Gastrocnemius medialis (tissue), 4 donors: ENCODE data around the gene GNG14. TPM values are rescaled to one million over a fixed set of nuclear protein-coding genes. Genes with fewer than 3 reads are reported as not detected.
"Not testable (repeated sequence)": the region's sequence is repeated elsewhere in the genome, so short reads cannot be mapped to it uniquely, and the experiment has no call there.

Experiments used
- ATAC-seq, 2 donors: fragments of 150-250 bp; one replicate each; pipeline ENCODE4 v1.9.1; 2016
- DNase-seq, 2 donors: peaks; one replicate each; pipeline ENCODE4 v3.0.0-alpha.2; 2019
- H3K27ac ChIP-seq, 4 donors: fragments of 200-600 bp; sonication (generic); 1 replicate in 1 of 4; 2 replicates in 3 of 4; pipeline ENCODE4 v1.5.1; 2016 to 2018; ENCODE audit warnings: mild to moderate bottlenecking in 2 of 4, moderate library complexity in 1 of 4
- H3K27me3 ChIP-seq, 3 donors: fragments of 200-600 bp; sonication (generic) in 2 of 3; 1 replicate in 1 of 3; 2 replicates in 2 of 3; pipeline versions ENCODE4 v1.5.1 to v1.6.0; 2016 to 2019; ENCODE audit warnings: mild to moderate bottlenecking in 1 of 3, moderate library complexity in 1 of 3
- H3K36me3 ChIP-seq, 2 donors: fragments of 200-600 bp; sonication (generic) in 1 of 2; one replicate each; pipeline ENCODE4 v1.5.1; 2017 to 2018
- H3K4me1 ChIP-seq, 2 donors: fragments of 200-600 bp; sonication (generic) in 1 of 2; one replicate each; pipeline ENCODE4 v1.5.1; 2016 to 2017; ENCODE audit warnings: mild to moderate bottlenecking in 2 of 2
- H3K4me3 ChIP-seq, 4 donors: fragments of 200-600 bp; sonication (generic) in 3 of 4; 1 replicate in 1 of 4; 2 replicates in 3 of 4; pipeline ENCODE4 v1.5.1; 2016 to 2019; ENCODE audit warnings: mild to moderate bottlenecking in 2 of 4
- H3K9me3 ChIP-seq, 3 donors: fragments of 200-600 bp; sonication (generic) in 2 of 3; 1 replicate in 1 of 3; 2 replicates in 2 of 3; pipeline ENCODE4 v1.5.1; 2016 to 2019
- CTCF ChIP-seq, 5 experiments: fragments of 450-650 bp in 3 of 5; fragments of 200-600 bp in 2 of 5; sonication (generic) in 2 of 5; IDR thresholded peaks in 4 of 5; conservative IDR thresholded peaks in 1 of 5; 1 replicate in 4 of 5; 2 replicates in 1 of 5; pipeline ENCODE4 v1.5.1; 2016 to 2019; ENCODE audit warnings: antibody characterized with exemption in 5 of 5, mild to moderate bottlenecking in 3 of 5, moderate library complexity in 3 of 5
- POLR2A ChIP-seq, 2 donors: fragments of 450-650 bp; IDR thresholded peaks; one replicate each; pipeline ENCODE4 v1.6.1; 2017; ENCODE audit warnings: antibody characterized with exemption in 2 of 2, mild to moderate bottlenecking in 2 of 2, moderate library complexity in 2 of 2
- in situ Hi-C, 4 donors: fragments of 200-750 bp; cut with MboI; loops; one replicate each; pipeline versions ENCODE4 v1.15.0 to v1.8.0; 2017; ENCODE audit warnings: low sequenced_read_pairs in 4 of 4
- intact Hi-C: fragments of 100-400 bp; cut with DNase I; formaldehyde crosslinking; loops from one replicate; pipeline ENCODE4 v1.15.1; 2023; ENCODE audit warnings: low total_unique reads
- total RNA-seq, 4 donors: library from RNA; depleted of rRNA; stranded (reverse); fragments of >200 nt; gene quantifications; one replicate each; pipeline versions ENCODE4 v1.1.0 to v1.2.3, GENCODE V29; 2016

Gene GNG14
- total RNA-seq, 4 donors from 2014 or later, result not detected

GRCh38 chr19:12676384-12676792, 11.4 kb upstream of the GNG14 start:
- H3K36me3 ChIP-seq, result peaks cover 5 to 78% of the 10 kb centered on the region in 2 donors
- no peak overlapping the region for H3K4me3 ChIP-seq
- peaks cover 4 to 12% of the 10 kb centered on the region in 2 donors for H3K4me1 ChIP-seq
- intact Hi-C loops, result no loop called here
- TF ChIP-seq CTCF (IDR thresholded peaks at IDR 0.05 in 4 of 5, conservative IDR thresholded peaks at IDR 0.05 in 1 of 5) (peak; percentile 33 to 81 (median 70)), POLR2A (IDR thresholded peaks at IDR 0.05) (no peak)
- in situ Hi-C loops, result loop anchor here in 1 of 4 donors (10.0 kb wide), 1 partner anchor 122 kb away; the partner anchor contains the start of gene ZNF564
- DNase-seq (peak; percentile 36 to 57), ATAC-seq (peak in 1 of 2 donors; percentile 40)
- no peaks in the 10 kb centered on the region for H3K27me3 ChIP-seq
- no peaks in the 10 kb centered on the region for H3K9me3 ChIP-seq
- H3K27ac ChIP-seq, result no peak overlapping the region

- Histone ChIP-seq H3K9me3 (no peaks in the 10 kb centered on the region), H3K36me3 (peaks cover 5 to 78% of the 10 kb centered on the region in 2 donors), H3K27me3 (no peaks in the 10 kb centered on the region), H3K27ac (no peak overlapping the region), H3K4me3 (no peak overlapping the region), H3K4me1 (peaks cover 4 to 12% of the 10 kb centered on the region in 2 donors)
- no peak for TF ChIP-seq CTCF (IDR thresholded peaks at IDR 0.05 in 4 of 5, conservative IDR thresholded peaks at IDR 0.05 in 1 of 5)
- no peak for TF ChIP-seq POLR2A (IDR thresholded peaks at IDR 0.05)
- intact Hi-C loops, result no loop called here
- ATAC-seq (no peak), DNase-seq (no peak)
- in situ Hi-C loops, result loop anchor here in 1 of 4 donors (10.0 kb wide), 1 partner anchor 122 kb away; the partner anchor contains the start of gene ZNF564
Measured at GRCh38 chr19:12676928-12677327, 10.9 kb upstream of the GNG14 start.

GRCh38 chr19:12678039-12678438, 9.8 kb upstream of the GNG14 start:
- H3K27ac ChIP-seq, ATAC-seq, DNase-seq, H3K27me3 ChIP-seq, intact Hi-C loops, H3K9me3 ChIP-seq, H3K4me3 ChIP-seq: not testable (repeated sequence)
- H3K36me3 ChIP-seq, result peaks cover 5 to 68% of the 10 kb centered on the region in 2 donors
- in situ Hi-C loops, result loop anchor here in 1 of 4 donors (10.0 kb wide), 1 partner anchor 123 kb away; the partner anchor contains the start of gene ZNF564
- H3K4me1 ChIP-seq, result peaks cover 4 to 16% of the 10 kb centered on the region in 2 donors

- H3K27ac ChIP-seq, result no peak overlapping the region
- H3K27me3 ChIP-seq, result no peaks in the 10 kb centered on the region
- no peaks in the 10 kb centered on the region for H3K9me3 ChIP-seq
- H3K4me1 ChIP-seq, result peaks cover 4 to 16% of the 10 kb centered on the region in 2 donors
- TF ChIP-seq CTCF (IDR thresholded peaks at IDR 0.05 in 4 of 5, conservative IDR thresholded peaks at IDR 0.05 in 1 of 5) (no peak), POLR2A (IDR thresholded peaks at IDR 0.05) (no peak)
- intact Hi-C loops (loop anchor here (2.0 to 5.0 kb wide), 2 partner anchors 42 to 55 kb away; partner anchors contain the start of genes TNPO2 and TRIR), in situ Hi-C loops (no loop called here)
- no peak for DNase-seq
- H3K36me3 ChIP-seq, result peaks cover 5 to 50% of the 10 kb centered on the region in 2 donors
- no peak overlapping the region for H3K4me3 ChIP-seq
- ATAC-seq, result no peak
Measured at GRCh38 chr19:12680034-12680433, 7.8 kb upstream of the GNG14 start.

GRCh38 chr19:12681074-12681987, 6.5 kb upstream of the GNG14 start, which contains the start of gene DHPS:
DHPS (minus strand) TSS chr19:12681880; CDS start chr19:12681766, 114 bp downstream.
- intact Hi-C loops (loop anchor here (2.0 to 5.0 kb wide), 2 partner anchors 41 to 53 kb away; partner anchors contain the start of genes TNPO2 and TRIR), in situ Hi-C loops (no loop called here)
- peak; percentile 45 to 70 for TF ChIP-seq POLR2A (IDR thresholded peaks at IDR 0.05)
- TF ChIP-seq CTCF (IDR thresholded peaks at IDR 0.05 in 4 of 5, conservative IDR thresholded peaks at IDR 0.05 in 1 of 5), result peak in 2 of 5 experiments; percentile 26 to 41
- Histone ChIP-seq H3K4me3 (peak within 1 kb of the TSS; percentile 88 to 99 (median 99)), H3K36me3 (peaks cover 5 to 37% of the 10 kb centered on the region in 2 donors), H3K9me3 (no peaks in the 10 kb centered on the region), H3K27ac (peak within 1 kb of the TSS; percentile 94 to 99 (median 96)), H3K27me3 (no peaks in the 10 kb centered on the region), H3K4me1 (peaks cover 4 to 16% of the 10 kb centered on the region in 2 donors)
- ATAC-seq, result peak; percentile 95 to 97
- peak; percentile 94 for DNase-seq
